Panc1 (cell line): Measurements from ENCODE around the gene FMOD. TPM values are rescaled to one million over a fixed set of nuclear protein-coding genes. Genes with fewer than 3 reads are reported as not detected.

Source experiments
- ATAC-seq: fragments of 200-7000 bp; cut with Tn5 transposase; 2 replicates; pipeline ENCODE4 v1.9.1; 2020; ENCODE audit warnings: mild to moderate bottlenecking, moderate library complexity
- BruUV-seq: library from RNA; stranded (reverse); fragments of 400-500 nt; replicated peaks from 2 replicates; lab custom pipeline; 2021; lab: Mats Ljungman, UMichigan
- CTCF ChIA-PET: fragments of 300-600 bp; sonication (Branson Sonifier 250); formaldehyde crosslinking; loops from one replicate; lab custom pipeline; 2022; ENCODE audit warnings: antibody characterized with exemption; lab: Charles Lee
- POLR2A ChIA-PET: fragments of 300-600 bp; sonication (Branson Sonifier 250); formaldehyde crosslinking; loops from one replicate; lab custom pipeline; 2022; ENCODE audit warnings: antibody characterized with exemption; lab: Charles Lee
- DNase-seq: peaks from one replicate; pipeline ENCODE4 v3.0.0-alpha.2; 2010; ENCODE audit warnings: low read depth, low spot score
- H3K27ac ChIP-seq: 2 replicates; pipeline ENCODE4 v1.5.1; 2011; ENCODE audit warnings: mild to moderate bottlenecking, low read length, inconsistent platforms
- H3K27me3 ChIP-seq: fragments of 200-500 bp; sonication (Bioruptor generic); 2 replicates; pipeline ENCODE4 v1.6.0; 2014; ENCODE audit warnings: low read length, inconsistent platforms; ENCODE audit not compliant: control insufficient read depth, insufficient read depth
- H3K36me3 ChIP-seq: fragments of 200-500 bp; sonication (Bioruptor generic); 2 replicates; pipeline ENCODE4 v1.5.1; 2014; ENCODE audit warnings: inconsistent platforms, mild to moderate bottlenecking, low read length, moderate library complexity; ENCODE audit not compliant: control insufficient read depth, insufficient read depth
- H3K4me1 ChIP-seq: 2 replicates; pipeline ENCODE4 v1.5.1; 2011; ENCODE audit warnings: inconsistent platforms, mild to moderate bottlenecking, low read length, moderate library complexity; ENCODE audit not compliant: control insufficient read depth, insufficient read depth
- H3K4me3 ChIP-seq, 2 experiments: 2 replicates each; pipeline ENCODE4 v1.5.1; 2011 to 2012; ENCODE audit warnings: low read depth in 2 of 2, low read length in 2 of 2, mild to moderate bottlenecking in 2 of 2, inconsistent platforms in 1 of 2, moderate library complexity in 1 of 2
- H3K9me3 ChIP-seq: fragments of 200-500 bp; sonication (Bioruptor generic); 2 replicates; pipeline ENCODE4 v1.5.1; 2014; ENCODE audit warnings: low read depth, mild to moderate bottlenecking, inconsistent platforms, low read length, moderate library complexity; ENCODE audit not compliant: control insufficient read depth, insufficient read depth
- CTCF ChIP-seq: fragments of 450-650 bp; IDR thresholded peaks from 2 replicates; pipeline ENCODE4 v1.5.1; 2017; ENCODE audit warnings: mild to moderate bottlenecking
- POLR2AphosphoS5 ChIP-seq: IDR thresholded peaks from 2 replicates; pipeline ENCODE4 v1.6.1; 2012; ENCODE audit warnings: mild to moderate bottlenecking, low read depth, low read length, moderate library complexity
- REST ChIP-seq, 2 experiments: IDR thresholded peaks; 2 replicates each; pipeline ENCODE4 v1.6.1; 2011 to 2012; ENCODE audit warnings: low read depth in 2 of 2, control low read depth in 1 of 2, low read length in 1 of 2, mild to moderate bottlenecking in 1 of 2, moderate library complexity in 1 of 2; ENCODE audit not compliant: insufficient read depth in 1 of 2
- SIN3A ChIP-seq: IDR thresholded peaks from 2 replicates; pipeline ENCODE4 v1.6.1; 2012; ENCODE audit warnings: low read depth, mild to moderate bottlenecking, low read length, moderate library complexity, borderline replicate concordance; ENCODE audit not compliant: insufficient read depth
- TCF7L2 ChIP-seq: IDR thresholded peaks from 2 replicates; pipeline ENCODE4 v1.6.1; 2011; ENCODE audit warnings: mild to moderate bottlenecking, low read depth, low read length, inconsistent platforms
- in situ Hi-C: cut with HindIII; loops from 2 replicates; pipeline ENCODE4 v1.10.0; 2016; ENCODE audit warnings: low sequenced_read_pairs, low pct_unique_long_range_greater_than_20kb
- intact Hi-C: fragments of 100-400 bp; cut with micrococcal nuclease; formaldehyde crosslinking; loops from one replicate; pipeline ENCODE4 v1.10.0; 2022; ENCODE audit not compliant: unreplicated experiment
- total RNA-seq: library from RNA; stranded (reverse); gene quantifications from one replicate; pipeline ENCODE4 v1.2.1, GENCODE V29; 2021; ENCODE audit not compliant: unreplicated experiment

The FMOD gene
- total RNA-seq, 1 experiment from 2014 or later = not detected

- H3K27me3 ChIP-seq = peaks cover 6% of the 10 kb centered on the region
- intact Hi-C loops (no loop called here), in situ Hi-C loops (no loop called here)
- TF ChIP-seq REST (IDR thresholded peaks at IDR 0.05; ENCODE audit: insufficient read depth in 1 of 2, low read depth in 2 of 2, low read length in 1 of 2) (no peak), POLR2AphosphoS5 (no peak), TCF7L2 (no peak), SIN3A (no peak), CTCF (no peak)
- ChIA-PET CTCF (no interaction called here), POLR2A (no interaction called here)
- no peaks in the 10 kb centered on the region for H3K36me3 ChIP-seq
- no peaks in the 10 kb centered on the region for H3K9me3 ChIP-seq
- peak overlapping the region; percentile 75 to 77 for H3K4me3 ChIP-seq
- BruUV-seq = no TSS peak
- no peak for ATAC-seq
- DNase-seq = no peak
- peaks cover 4% of the 10 kb centered on the region; the same call in 1 of the 2 replicates for H3K4me1 ChIP-seq
- H3K27ac ChIP-seq = peak overlapping the region; percentile 81
Observed at GRCh38 chr1:203304391-203304918, 46.5 kb downstream of the FMOD start.

GRCh38 chr1:203302894-203303293 lies 48.0 kb downstream of the FMOD start:
- TF ChIP-seq TCF7L2 (no peak), POLR2AphosphoS5 (no peak)
- peaks cover 6% of the 10 kb centered on the region for H3K27me3 ChIP-seq
- no peak overlapping the region for H3K4me3 ChIP-seq
- in situ Hi-C loops = no loop called here
- no peaks in the 10 kb centered on the region for H3K36me3 ChIP-seq
- no TSS peak for BruUV-seq
- peaks cover 4% of the 10 kb centered on the region; the same call in 1 of the 2 replicates for H3K4me1 ChIP-seq
- no peaks in the 10 kb centered on the region for H3K9me3 ChIP-seq
- no peak for DNase-seq
- intact Hi-C loops = no loop called here
- ATAC-seq = no peak
- POLR2A ChIA-PET = no interaction called here
- H3K27ac ChIP-seq = no peak overlapping the region
- CTCF ChIA-PET = no interaction called here

GRCh38 chr1:203302456-203302855 lies 48.5 kb downstream of the FMOD start:
- Histone ChIP-seq H3K27me3 (peaks cover 6% of the 10 kb centered on the region), H3K36me3 (no peaks in the 10 kb centered on the region), H3K4me1 (peaks cover 4% of the 10 kb centered on the region; the same call in 1 of the 2 replicates), H3K9me3 (no peaks in the 10 kb centered on the region), H3K4me3 (no peak overlapping the region), H3K27ac (no peak overlapping the region)
- TF ChIP-seq REST (IDR thresholded peaks at IDR 0.05; ENCODE audit: insufficient read depth in 1 of 2, low read depth in 2 of 2, low read length in 1 of 2) = no peak
- no peak for TF ChIP-seq CTCF
- no peak for TF ChIP-seq SIN3A
- no peak for TF ChIP-seq POLR2AphosphoS5
- TF ChIP-seq TCF7L2 = no peak
- in situ Hi-C loops = no loop called here
- ATAC-seq (no peak), DNase-seq (no peak)
- ChIA-PET POLR2A (no interaction called here), CTCF (no interaction called here)
- BruUV-seq = no TSS peak
- intact Hi-C loops = no loop called here
